Measurements from ENCODE around the gene ANO3. TPM values are rescaled to one million over a fixed set of nuclear protein-coding genes. Genes with fewer than 3 reads are reported as not detected.

The ANO3 gene
- total and polyA plus RNA-seq, 2 of the 8 experiments (the other 6 are each of a cell fraction or from before 2014, with no cell fraction given), result not detected

GRCh38 chr11:26553182-26553581 is 221.3 kb downstream of the ANO3 start:
- Histone ChIP-seq H3K4ac (replicated peaks; ENCODE audit: insufficient read length, low read depth, low read length) (no peak overlapping the region), H3K4me2 (ENCODE audit: insufficient read depth in 1 of 2, low read depth in 2 of 2, low read length in 2 of 2) (no peak overlapping the region), H3K23me2 (ENCODE audit: low read depth, low read length) (no peaks in the 10 kb centered on the region), H2BK12ac (ENCODE audit: low read depth, low read length) (no peak overlapping the region), H2AFZ (ENCODE audit: low read length) (no peak overlapping the region), H4K20me1 (replicated peaks in 1 of 2; ENCODE audit: control insufficient read depth in 1 of 2, insufficient read depth in 2 of 2, low read length in 2 of 2) (no peaks in the 10 kb centered on the region), H3K36me3 (ENCODE audit: control insufficient read depth in 2 of 4, insufficient read depth in 4 of 4, low read length in 3 of 4) (no peaks in the 10 kb centered on the region), H4K91ac (replicated peaks; ENCODE audit: insufficient read length, low read length) (no peak overlapping the region), H3K4me1 (replicated peaks in 1 of 4; ENCODE audit: control insufficient read depth in 3 of 4, insufficient read depth in 4 of 4, low read length in 3 of 4) (no peaks in the 10 kb centered on the region), H3K79me1 (ENCODE audit: low read depth, low read length) (no peaks in the 10 kb centered on the region), H3K4me3 (ENCODE audit: extremely low read depth in 1 of 4, insufficient read depth in 2 of 4, low read depth in 3 of 4, low read length in 4 of 4) (no peak overlapping the region), H3K18ac (ENCODE audit: extremely low read depth, low read length) (no peak overlapping the region), H4K8ac (ENCODE audit: extremely low read depth, insufficient read depth, low read length) (no peak overlapping the region), H2AK5ac (ENCODE audit: low read depth, low read length) (no peak overlapping the region), H3K27ac (ENCODE audit: low read depth, low read length) (no peak overlapping the region), H3K56ac (replicated peaks; ENCODE audit: insufficient read length, low read depth, low read length) (no peak overlapping the region), H3K79me2 (ENCODE audit: control insufficient read depth in 1 of 2, insufficient read depth in 2 of 2, low read length in 2 of 2) (no peaks in the 10 kb centered on the region), H3K14ac (ENCODE audit: insufficient read length) (no peak overlapping the region), H3K23ac (ENCODE audit: insufficient read length) (no peak overlapping the region), H2BK5ac (ENCODE audit: low read depth, low read length) (no peak overlapping the region), H3K9ac (replicated peaks in 1 of 4; ENCODE audit: extremely low read depth in 1 of 4, low read depth in 3 of 4, low read length in 3 of 4) (no peak overlapping the region), H4K5ac (ENCODE audit: insufficient read length, low read depth, low read length) (no peak overlapping the region), H2BK15ac (ENCODE audit: low read length) (no peak overlapping the region), H2BK20ac (ENCODE audit: low read length) (no peak overlapping the region), H2BK120ac (replicated peaks; ENCODE audit: low read depth, low read length) (no peak overlapping the region), H3K9me3 (ENCODE audit: insufficient read depth in 2 of 2, low read depth in 1 of 2, low read length in 1 of 2) (no peaks in the 10 kb centered on the region), H3K27me3 (replicated peaks in 1 of 4; ENCODE audit: control insufficient read depth in 3 of 4, extremely low read depth in 1 of 4, insufficient read depth in 3 of 4, low read length in 3 of 4) (no peaks in the 10 kb centered on the region)
- 82% methylated on average over 2 of the region's 2 CpGs; no CpG with 5 or more reads in 1 of the 2 experiments for WGBS, 2 experiments (ENCODE audit: extremely low coverage in 1 of 2, insufficient coverage in 1 of 2, insufficient read length in 1 of 2, insufficient replicate concordance in 2 of 2, low coverage in 1 of 2, low lambda C conversion rate in 2 of 2, missing lambda C conversion rate in 1 of 2)
- DNase-seq (ENCODE audit: low read depth in 1 of 2, low spot score in 2 of 2) (no peak), FAIRE-seq (no peak)
- TF ChIP-seq CBX5 (IDR thresholded peaks at IDR 0.05; ENCODE audit: low read depth, low read length) (no peak), SP2 (IDR thresholded peaks at IDR 0.05; ENCODE audit: low read length) (no peak), TEAD4 (IDR thresholded peaks at IDR 0.05; ENCODE audit: low read depth, low read length) (no peak), KDM5A (IDR thresholded peaks at IDR 0.05; ENCODE audit: low read length) (no peak), CTBP2 (IDR thresholded peaks at IDR 0.05; ENCODE audit: borderline replicate concordance, insufficient read depth, insufficient read length, low read length) (no peak), MAX (IDR thresholded peaks at IDR 0.05) (no peak), EZH2 (IDR thresholded peaks at IDR 0.05; ENCODE audit: low read depth, low read length, severe bottlenecking) (no peak), SP1 (IDR thresholded peaks at IDR 0.05; ENCODE audit: low read depth, low read length) (no peak)
- POLR2A ChIA-PET (ENCODE audit: partially characterized antibody), result no interaction called here
- CTCF ChIA-PET (ENCODE audit: partially characterized antibody), result no interaction called here
